Mesendoderm (in vitro differentiated cells): ENCODE measurements around the gene ENPEP.
"Not testable (repeated sequence)": the region's sequence is repeated elsewhere in the genome, so short reads cannot be mapped to it uniquely, and the experiment has no call there.

ENCODE experiments used
- DNase-seq: peaks from one replicate; pipeline ENCODE4 v3.0.0; 2013
- H2AK5ac ChIP-seq: 2 replicates; pipeline ENCODE4 v1.6.1; 2013; ENCODE audit warnings: low read length, inconsistent platforms
- H2BK120ac ChIP-seq: 2 replicates; pipeline ENCODE4 v1.6.1; 2013; ENCODE audit warnings: low read depth, mild to moderate bottlenecking, low read length, moderate library complexity, mixed read lengths
- H2BK15ac ChIP-seq: replicated peaks from 2 replicates; pipeline ENCODE4 v1.6.1; 2013; ENCODE audit warnings: low read depth, mild to moderate bottlenecking, moderate library complexity
- H2BK5ac ChIP-seq: 2 replicates; pipeline ENCODE4 v1.6.1; 2013; ENCODE audit warnings: low read length, inconsistent platforms
- H3K18ac ChIP-seq: 2 replicates; pipeline ENCODE4 v1.6.1; 2013; ENCODE audit warnings: mild to moderate bottlenecking, low read length, mixed read lengths
- H3K23ac ChIP-seq: one replicate; pipeline ENCODE4 v1.6.1; 2013; ENCODE audit warnings: low read length
- H3K27ac ChIP-seq: 2 replicates; pipeline ENCODE4 v1.5.1; 2013; ENCODE audit warnings: low read depth, mild to moderate bottlenecking, inconsistent platforms, low read length, moderate library complexity
- H3K27me3 ChIP-seq: 2 replicates; pipeline ENCODE4 v1.6.1; 2013; ENCODE audit warnings: low read length, control low read depth, mild to moderate bottlenecking, inconsistent platforms; ENCODE audit not compliant: insufficient read depth, poor library complexity
- H3K36me3 ChIP-seq: 2 replicates; pipeline ENCODE4 v1.6.1; 2013; ENCODE audit warnings: low read length, inconsistent platforms; ENCODE audit not compliant: control insufficient read depth, insufficient read depth
- H3K4ac ChIP-seq: one replicate; pipeline ENCODE4 v1.6.1; 2013; ENCODE audit warnings: low read depth, mild to moderate bottlenecking, low read length, moderate library complexity
- H3K4me1 ChIP-seq: 2 replicates; pipeline ENCODE4 v1.6.1; 2013; ENCODE audit warnings: low read depth, low read length, inconsistent platforms; ENCODE audit not compliant: control insufficient read depth
- H3K4me2 ChIP-seq: 2 replicates; pipeline ENCODE4 v1.6.1; 2013; ENCODE audit warnings: low read length
- H3K4me3 ChIP-seq: 2 replicates; pipeline ENCODE4 v1.5.1; 2013; ENCODE audit warnings: mild to moderate bottlenecking, low read length
- H3K56ac ChIP-seq: one replicate; pipeline ENCODE4 v1.6.1; 2013; ENCODE audit warnings: low read length
- H3K79me1 ChIP-seq: 2 replicates; pipeline ENCODE4 v1.6.1; 2013; ENCODE audit warnings: low read length, inconsistent platforms
- H3K79me2 ChIP-seq: 2 replicates; pipeline ENCODE4 v1.6.1; 2013; ENCODE audit warnings: mild to moderate bottlenecking, low read length; ENCODE audit not compliant: control insufficient read depth, insufficient read depth
- H3K9ac ChIP-seq: 2 replicates; pipeline ENCODE4 v1.6.1; 2013; ENCODE audit warnings: low read length, inconsistent platforms
- H4K5ac ChIP-seq: one replicate; pipeline ENCODE4 v1.6.1; 2013; ENCODE audit warnings: low read length
- H4K8ac ChIP-seq: one replicate; pipeline ENCODE4 v1.6.1; 2013; ENCODE audit warnings: low read depth, mild to moderate bottlenecking, control low read depth, low read length, moderate library complexity
- WGBS: extraction: QIAGEN DNeasy Blood & Tissue Kit; methylation state at CpG from one replicate; pipeline ENCODE4 v1.1.7; 2013; ENCODE audit warnings: low lambda C conversion rate, missing lambda C conversion rate; ENCODE audit not compliant: insufficient coverage; ENCODE audit errors: extremely low coverage; 5-methylcytosine and 5-hydroxymethylcytosine counted together

ENPEP gene

DNA sequence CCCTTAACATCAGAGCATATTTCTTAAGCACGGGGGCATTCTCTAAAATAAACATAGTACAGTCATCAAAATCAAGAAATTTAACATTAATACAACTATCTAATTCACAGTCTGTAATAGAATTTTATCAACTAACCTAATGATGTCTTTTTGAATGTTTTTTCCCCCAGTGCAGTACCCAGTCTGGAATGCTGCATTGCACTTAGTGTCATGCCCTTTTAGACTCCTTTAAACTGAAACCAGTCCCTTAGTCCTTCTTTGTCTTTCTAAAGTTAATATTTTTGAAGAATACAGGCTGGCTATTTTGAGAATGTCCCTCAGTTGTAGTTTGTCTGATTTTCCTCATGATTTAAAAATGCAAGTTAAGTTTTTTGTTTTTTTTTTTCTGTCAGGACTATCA, 9.5 kb downstream of the ENPEP start:
- Histone ChIP-seq H3K27ac (no peak overlapping the region), H3K79me2 (no peaks in the 10 kb centered on the region), H2BK15ac (no peak overlapping the region), H3K79me1 (no peaks in the 10 kb centered on the region), H3K4me1 (peaks cover 3% of the 10 kb centered on the region), H2AK5ac (no peak overlapping the region), H3K23ac (no peak overlapping the region), H4K5ac (no peak overlapping the region), H2BK120ac (no peak overlapping the region), H3K9ac (no peak overlapping the region), H4K8ac (no peak overlapping the region), H2BK5ac (no peak overlapping the region), H3K4ac (no peak overlapping the region), H3K27me3 (no peaks in the 10 kb centered on the region), H3K4me3 (no peak overlapping the region), H3K36me3 (no peaks in the 10 kb centered on the region), H3K4me2 (no peak overlapping the region), H3K18ac (no peak overlapping the region), H3K56ac (no peak overlapping the region)
- WGBS: no CpG with 5 or more reads among the region's 1 CpG
- no peak for DNase-seq

DNA sequence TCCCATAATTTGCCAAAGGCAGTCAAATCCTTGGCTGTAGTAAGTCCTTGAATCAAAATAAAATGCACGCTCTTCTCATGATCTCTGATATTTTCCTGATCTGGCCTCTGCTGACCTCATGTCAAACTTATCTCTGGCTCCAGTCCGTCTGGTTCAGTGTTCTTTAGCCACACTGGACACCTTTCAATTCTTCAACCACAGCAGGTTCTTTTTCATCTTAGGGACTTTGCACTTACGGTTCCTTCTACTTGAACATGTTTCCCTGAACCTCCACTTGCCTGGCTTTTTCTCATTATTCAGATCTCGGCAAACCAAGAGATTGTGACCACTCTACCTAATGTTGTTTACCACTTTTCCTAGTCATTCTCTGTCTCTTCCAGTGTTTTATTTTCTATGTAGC, 10.3 kb downstream of the ENPEP start:
- no peak overlapping the region for H3K9ac ChIP-seq
- no peak overlapping the region for H2BK15ac ChIP-seq
- H3K23ac ChIP-seq: no peak overlapping the region
- no peak overlapping the region for H4K5ac ChIP-seq
- H3K4me1 ChIP-seq: no peaks in the 10 kb centered on the region
- no peak overlapping the region for H2BK120ac ChIP-seq
- no peak overlapping the region for H3K27ac ChIP-seq
- H3K79me2 ChIP-seq: no peaks in the 10 kb centered on the region
- H3K27me3 ChIP-seq: no peaks in the 10 kb centered on the region
- H3K4ac ChIP-seq: no peak overlapping the region
- H3K79me1 ChIP-seq: no peaks in the 10 kb centered on the region
- no peak overlapping the region for H3K4me2 ChIP-seq
- H2BK5ac ChIP-seq: no peak overlapping the region
- no peak overlapping the region for H4K8ac ChIP-seq
- H3K4me3 ChIP-seq: no peak overlapping the region
- no peak overlapping the region for H2AK5ac ChIP-seq
- DNase-seq: no peak
- H3K18ac ChIP-seq: no peak overlapping the region
- H3K36me3 ChIP-seq: no peaks in the 10 kb centered on the region
- no peak overlapping the region for H3K56ac ChIP-seq
- no CpG with 5 or more reads among the region's 4 CpGs for WGBS

DNA sequence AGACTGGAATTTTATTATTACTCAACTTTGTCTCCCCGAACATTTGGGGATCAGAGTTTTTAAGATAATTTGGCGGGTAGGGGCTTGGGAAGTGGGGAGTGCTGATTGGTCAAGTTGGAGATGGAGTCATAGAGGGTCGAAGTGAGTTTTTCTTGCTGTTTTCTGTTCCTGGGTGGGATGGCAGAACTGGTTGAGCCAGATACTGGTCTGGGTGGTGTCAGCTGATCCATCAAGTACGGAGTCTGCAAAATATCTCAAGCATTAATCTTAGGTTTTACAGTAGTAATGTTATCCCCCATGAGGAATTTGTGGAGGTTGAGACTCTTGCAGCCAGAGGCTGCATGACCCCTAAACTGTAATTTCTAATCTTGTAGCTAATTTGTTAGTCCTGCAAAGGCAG, 10.9 kb downstream of the ENPEP start:
- peak overlapping the region; percentile 82 for H2BK120ac ChIP-seq
- not testable (repeated sequence) for H3K18ac ChIP-seq, H3K23ac ChIP-seq, H4K5ac ChIP-seq, H3K36me3 ChIP-seq, H2AK5ac ChIP-seq, H3K4ac ChIP-seq, H3K27ac ChIP-seq, H3K79me1 ChIP-seq, H3K4me3 ChIP-seq, H3K9ac ChIP-seq, H2BK15ac ChIP-seq, H3K27me3 ChIP-seq, H4K8ac ChIP-seq, DNase-seq, H2BK5ac ChIP-seq, H3K79me2 ChIP-seq, H3K56ac ChIP-seq, H3K4me1 ChIP-seq, H3K4me2 ChIP-seq
- no CpG with 5 or more reads among the region's 4 CpGs for WGBS

DNA sequence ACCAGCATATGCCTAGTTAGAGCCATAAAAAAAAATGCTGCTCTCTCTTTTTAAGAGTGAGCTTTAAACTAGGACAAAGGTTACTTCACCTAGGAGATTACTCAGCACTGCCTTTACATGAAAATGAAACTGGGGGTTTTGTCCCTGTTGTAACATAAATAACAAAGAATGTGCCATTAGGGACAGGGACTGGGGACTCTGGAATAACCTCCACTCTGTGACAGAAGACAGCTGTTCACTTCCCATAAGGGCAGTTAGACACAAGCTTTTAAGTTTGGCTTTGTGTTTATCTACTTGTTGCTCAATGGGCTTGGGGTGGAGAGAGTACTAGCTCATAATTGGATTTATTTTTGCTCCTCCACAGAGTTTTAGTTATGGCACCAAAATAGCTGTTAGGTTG, 11.9 kb downstream of the ENPEP start:
- Histone ChIP-seq H3K79me2 (no peaks in the 10 kb centered on the region), H4K5ac (no peak overlapping the region), H3K27ac (no peak overlapping the region), H3K56ac (no peak overlapping the region), H2BK15ac (no peak overlapping the region), H3K9ac (no peak overlapping the region), H2AK5ac (no peak overlapping the region), H2BK5ac (no peak overlapping the region), H3K27me3 (no peaks in the 10 kb centered on the region), H4K8ac (no peak overlapping the region), H3K4ac (no peak overlapping the region), H3K4me3 (no peak overlapping the region), H3K79me1 (no peaks in the 10 kb centered on the region), H2BK120ac (no peak overlapping the region), H3K4me1 (no peaks in the 10 kb centered on the region), H3K23ac (no peak overlapping the region), H3K18ac (no peak overlapping the region), H3K36me3 (no peaks in the 10 kb centered on the region), H3K4me2 (no peak overlapping the region)
- DNase-seq: peak; percentile 28

- Histone ChIP-seq H3K36me3 (no peaks in the 10 kb centered on the region), H3K79me2 (no peaks in the 10 kb centered on the region), H3K27me3 (no peaks in the 10 kb centered on the region), H2BK5ac (no peak overlapping the region), H3K79me1 (no peaks in the 10 kb centered on the region), H3K4me2 (no peak overlapping the region), H4K5ac (no peak overlapping the region), H3K4me3 (no peak overlapping the region), H3K18ac (no peak overlapping the region), H2BK120ac (no peak overlapping the region), H3K4me1 (no peaks in the 10 kb centered on the region), H3K27ac (no peak overlapping the region), H3K4ac (no peak overlapping the region), H3K56ac (no peak overlapping the region), H2BK15ac (no peak overlapping the region), H3K9ac (no peak overlapping the region), H2AK5ac (no peak overlapping the region), H3K23ac (no peak overlapping the region), H4K8ac (no peak overlapping the region)
- no peak for DNase-seq
- WGBS: no CpG with 5 or more reads among the region's 6 CpGs
Observed at GRCh38 chr4:110489901-110490508, 14.1 kb downstream of the ENPEP start.

- Histone ChIP-seq H4K8ac (no peak overlapping the region), H3K79me1 (no peaks in the 10 kb centered on the region), H2AK5ac (no peak overlapping the region), H3K9ac (no peak overlapping the region), H3K23ac (no peak overlapping the region), H4K5ac (no peak overlapping the region), H2BK5ac (no peak overlapping the region), H3K18ac (no peak overlapping the region), H3K27ac (no peak overlapping the region), H3K79me2 (no peaks in the 10 kb centered on the region), H3K4ac (no peak overlapping the region), H3K4me1 (no peaks in the 10 kb centered on the region), H3K4me2 (no peak overlapping the region), H3K27me3 (no peaks in the 10 kb centered on the region), H3K36me3 (no peaks in the 10 kb centered on the region), H2BK120ac (no peak overlapping the region), H3K4me3 (no peak overlapping the region), H3K56ac (no peak overlapping the region), H2BK15ac (no peak overlapping the region)
- WGBS: no CpG with 5 or more reads among the region's 5 CpGs
- DNase-seq: no peak
Observed at GRCh38 chr4:110492522-110492921, 16.6 kb downstream of the ENPEP start.
